ENCODE measurements around the gene CHST8.

DNA sequence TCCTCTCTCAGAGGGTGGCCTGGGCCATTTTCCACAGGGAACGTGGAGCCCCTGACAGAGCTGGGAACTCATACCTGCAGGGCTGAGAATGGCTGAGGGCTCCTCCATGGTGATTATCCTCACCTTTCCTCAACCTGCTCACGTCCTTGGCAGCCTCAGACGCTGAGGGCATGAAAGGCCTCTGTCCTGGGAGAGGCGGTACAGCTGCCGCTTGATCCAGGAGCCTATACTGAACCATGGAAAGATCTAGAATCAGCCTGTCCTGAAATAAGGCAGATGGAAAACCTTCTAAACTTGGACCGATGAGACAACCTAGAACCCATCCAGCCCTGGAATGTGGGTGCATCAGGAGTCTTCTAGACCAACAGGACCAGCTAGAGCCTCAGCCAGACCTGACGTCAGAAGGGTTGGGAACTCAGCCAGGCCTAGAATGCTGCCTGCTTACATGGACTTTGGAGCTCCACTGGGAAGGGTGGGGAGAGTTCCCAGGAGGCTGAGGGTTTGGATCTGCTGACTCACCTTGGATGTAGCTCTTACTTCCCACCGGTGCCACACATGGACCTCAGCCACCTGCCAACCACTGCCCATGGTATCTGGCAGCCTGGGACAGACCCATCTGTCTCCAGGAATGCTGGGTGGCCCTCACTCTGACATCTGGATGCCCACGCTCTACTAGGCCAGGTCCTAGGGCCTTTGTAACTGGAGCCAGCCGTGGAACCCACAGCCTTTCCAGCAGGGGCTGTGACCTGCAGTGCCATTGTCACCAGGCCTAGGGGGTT is 182.5 kb downstream of the CHST8 start:
- TF ChIP-seq REST (IDR thresholded peaks at IDR 0.05; ENCODE audit: low read depth) = no peak
- no peak for TF ChIP-seq EGR1 (IDR thresholded peaks at IDR 0.05)
- TF ChIP-seq EP300 (IDR thresholded peaks at IDR 0.05; ENCODE audit: borderline replicate concordance) = no peak
- TF ChIP-seq TAF1 (IDR thresholded peaks at IDR 0.05; ENCODE audit: low read depth) = no peak
- TF ChIP-seq, protein P1, sequence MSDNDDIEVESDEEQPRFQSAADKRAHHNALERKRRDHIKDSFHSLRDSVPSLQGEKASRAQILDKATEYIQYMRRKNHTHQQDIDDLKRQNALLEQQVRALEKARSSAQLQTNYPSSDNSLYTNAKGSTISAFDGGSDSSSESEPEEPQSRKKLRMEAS (IDR thresholded peaks at IDR 0.05) = no peak
- TF ChIP-seq RAD21 (IDR thresholded peaks at IDR 0.05; ENCODE audit: low read depth) = no peak
- TF ChIP-seq NFIC (IDR thresholded peaks at IDR 0.05) = no peak
- TF ChIP-seq USF1 (IDR thresholded peaks at IDR 0.05) = no peak
- TF ChIP-seq YY1 (IDR thresholded peaks at IDR 0.05; ENCODE audit: low read depth) = no peak
